Purkinje cell (primary cell): Measurements from ENCODE around the gene AADAT. TPM values are rescaled to one million over a fixed set of nuclear protein-coding genes. Genes with fewer than 3 reads are reported as not detected.

Experiments
- polyA plus RNA-seq: library from polyadenylated mRNA; unstranded; fragments of >200 nt; fragmentation: Nextera tagmentation; gene quantifications from 2 replicates; pipeline ENCODE4 v1.2.1, GENCODE V29; 2014

Gene AADAT
- polyA plus RNA-seq = 0.22 and 2.5 TPM in 2 replicates

GRCh38 chr4:170089668-170090351 is at the start of gene AADAT:
TSS of gene AADAT (minus strand) at chr4:170089956. CDS start at chr4:170089690, 266 bp downstream.

GRCh38 chr4:170026253-170027021 is 63.3 kb downstream of the AADAT start, which contains the start of gene MFAP3L:
TSS of gene MFAP3L (minus strand) at chr4:170026395. CDS start at chr4:170005877, 20,518 bp downstream.

Other genes with a start within 250 kb of the AADAT start
- gene MFAP3L, start 63.6 kb downstream of the AADAT start, polyA plus RNA-seq = 32.3 and 43.4 TPM in 2 replicates